DND-41 (cell line): ENCODE measurements around the gene NKPD1.

ENCODE experiments used
- CTCF ChIP-seq: IDR thresholded peaks from 2 replicates; pipeline ENCODE4 v1.5.1; 2012; ENCODE audit warnings: borderline replicate concordance, low read length, moderate library complexity, mild to moderate bottlenecking; ENCODE audit not compliant: poor library complexity, severe bottlenecking; ENCODE audit errors: extremely low read depth
- EZH2 ChIP-seq: IDR thresholded peaks from 3 replicates; pipeline ENCODE4 v1.6.1; 2012; ENCODE audit warnings: borderline replicate concordance, low read depth, mild to moderate bottlenecking, moderate library complexity, low read length, inconsistent platforms; ENCODE audit not compliant: severe bottlenecking

GRCh38 chr19:45168767-45169351 is 8.1 kb upstream of the NKPD1 start:
- TF ChIP-seq CTCF = no peak
- TF ChIP-seq EZH2 = no peak
